ENCODE data around the gene LPAR6.
"Not testable (repeated sequence)": the region's sequence is repeated elsewhere in the genome, so short reads cannot be mapped to it uniquely, and the experiment has no call there.

LPAR6 gene, protein sequence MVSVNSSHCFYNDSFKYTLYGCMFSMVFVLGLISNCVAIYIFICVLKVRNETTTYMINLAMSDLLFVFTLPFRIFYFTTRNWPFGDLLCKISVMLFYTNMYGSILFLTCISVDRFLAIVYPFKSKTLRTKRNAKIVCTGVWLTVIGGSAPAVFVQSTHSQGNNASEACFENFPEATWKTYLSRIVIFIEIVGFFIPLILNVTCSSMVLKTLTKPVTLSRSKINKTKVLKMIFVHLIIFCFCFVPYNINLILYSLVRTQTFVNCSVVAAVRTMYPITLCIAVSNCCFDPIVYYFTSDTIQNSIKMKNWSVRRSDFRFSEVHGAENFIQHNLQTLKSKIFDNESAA

GRCh38 chr13:48412881-48413351 lies at the start of gene LPAR6:
Gene LPAR6 (minus strand): TSS chr13:48413113. CDS start chr13:48412423, 690 bp downstream.
- TF ChIP-seq, protein P1, sequence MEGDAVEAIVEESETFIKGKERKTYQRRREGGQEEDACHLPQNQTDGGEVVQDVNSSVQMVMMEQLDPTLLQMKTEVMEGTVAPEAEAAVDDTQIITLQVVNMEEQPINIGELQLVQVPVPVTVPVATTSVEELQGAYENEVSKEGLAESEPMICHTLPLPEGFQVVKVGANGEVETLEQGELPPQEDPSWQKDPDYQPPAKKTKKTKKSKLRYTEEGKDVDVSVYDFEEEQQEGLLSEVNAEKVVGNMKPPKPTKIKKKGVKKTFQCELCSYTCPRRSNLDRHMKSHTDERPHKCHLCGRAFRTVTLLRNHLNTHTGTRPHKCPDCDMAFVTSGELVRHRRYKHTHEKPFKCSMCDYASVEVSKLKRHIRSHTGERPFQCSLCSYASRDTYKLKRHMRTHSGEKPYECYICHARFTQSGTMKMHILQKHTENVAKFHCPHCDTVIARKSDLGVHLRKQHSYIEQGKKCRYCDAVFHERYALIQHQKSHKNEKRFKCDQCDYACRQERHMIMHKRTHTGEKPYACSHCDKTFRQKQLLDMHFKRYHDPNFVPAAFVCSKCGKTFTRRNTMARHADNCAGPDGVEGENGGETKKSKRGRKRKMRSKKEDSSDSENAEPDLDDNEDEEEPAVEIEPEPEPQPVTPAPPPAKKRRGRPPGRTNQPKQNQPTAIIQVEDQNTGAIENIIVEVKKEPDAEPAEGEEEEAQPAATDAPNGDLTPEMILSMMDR (IDR thresholded peaks at IDR 0.05; ENCODE audit: low read depth, low read length, missing control alignments) = no peak
- no peak for DNase-seq (ENCODE audit: low read depth)
- H3K4me3 ChIP-seq (ENCODE audit: low read depth, low read length) = no peak within 1 kb of the TSS

DNA sequence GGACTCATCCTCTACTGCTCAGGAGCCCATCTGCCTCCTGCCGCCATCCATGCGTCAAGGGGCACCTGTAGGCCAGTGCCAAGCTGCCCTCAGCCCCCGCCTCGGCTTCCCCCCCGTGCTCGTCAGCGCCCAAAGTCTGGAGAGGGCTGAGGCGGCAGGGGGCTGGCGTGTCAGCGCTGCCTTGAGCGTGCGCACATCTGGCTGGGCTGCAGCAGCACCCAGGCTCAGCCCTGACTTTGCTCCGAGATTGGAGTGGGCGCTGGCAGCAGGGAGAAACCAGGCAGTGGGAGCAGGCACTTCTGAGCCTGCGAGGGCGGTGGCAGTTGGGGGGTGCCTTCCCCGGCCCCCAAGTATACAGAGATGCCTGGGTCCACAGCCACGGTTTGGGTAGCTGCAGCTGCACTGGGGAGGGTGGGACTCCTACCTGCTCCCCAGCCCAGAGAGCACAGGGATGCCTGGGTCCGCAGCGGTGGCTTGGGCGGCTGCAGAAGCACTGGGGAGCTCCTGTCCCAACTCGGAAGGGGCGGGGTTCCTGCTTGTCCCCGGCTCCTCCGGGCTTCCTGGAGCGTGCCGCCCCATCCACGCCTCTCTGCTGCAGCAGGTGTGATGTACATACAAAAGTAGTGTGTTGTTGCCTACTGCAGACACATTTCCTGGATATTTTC lies 44.8 kb upstream of the LPAR6 start:
- TF ChIP-seq, protein P1 (IDR thresholded peaks at IDR 0.05; ENCODE audit: low read depth, low read length, missing control alignments) = no peak
- no peak overlapping the region for H3K4me3 ChIP-seq (ENCODE audit: low read depth, low read length)
- no peak for DNase-seq (ENCODE audit: low read depth)

DNA sequence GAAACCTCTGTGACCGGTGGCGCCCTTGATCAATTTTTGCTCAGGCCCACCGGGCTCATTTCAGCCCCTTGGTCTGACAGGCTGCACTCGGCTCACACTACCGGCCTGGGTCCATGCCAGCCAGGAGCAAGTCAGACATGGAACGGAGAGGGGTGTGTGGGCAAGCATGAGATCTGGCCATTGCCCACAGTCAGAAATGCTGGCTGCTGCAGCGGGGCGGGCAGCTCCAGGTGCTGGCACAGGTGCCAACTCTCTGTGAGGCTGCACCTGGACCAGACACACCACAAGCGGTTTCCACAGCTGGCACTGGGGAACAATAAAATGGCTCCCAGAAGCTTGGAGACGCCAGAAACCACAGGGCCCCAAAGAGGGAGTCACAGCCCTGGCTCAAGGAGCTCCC lies 43.6 kb upstream of the LPAR6 start:
- TF ChIP-seq, protein P1 (IDR thresholded peaks at IDR 0.05; ENCODE audit: low read depth, low read length, missing control alignments) = no peak
- no peak for DNase-seq (ENCODE audit: low read depth)
- no peak overlapping the region for H3K4me3 ChIP-seq (ENCODE audit: low read depth, low read length)

- not testable (repeated sequence) for H3K4me3 ChIP-seq (ENCODE audit: low read depth, low read length); DNase-seq (ENCODE audit: low read depth)
These were observed 38.3 kb upstream of the LPAR6 start for GRCh38 chr13:48451196-48451595.

GRCh38 chr13:48449656-48450055 lies 36.7 kb upstream of the LPAR6 start:
- DNase-seq (ENCODE audit: low read depth) = no peak
- TF ChIP-seq, protein P1 (IDR thresholded peaks at IDR 0.05; ENCODE audit: low read depth, low read length, missing control alignments) = no peak
- no peak overlapping the region for H3K4me3 ChIP-seq (ENCODE audit: low read depth, low read length)

DNA sequence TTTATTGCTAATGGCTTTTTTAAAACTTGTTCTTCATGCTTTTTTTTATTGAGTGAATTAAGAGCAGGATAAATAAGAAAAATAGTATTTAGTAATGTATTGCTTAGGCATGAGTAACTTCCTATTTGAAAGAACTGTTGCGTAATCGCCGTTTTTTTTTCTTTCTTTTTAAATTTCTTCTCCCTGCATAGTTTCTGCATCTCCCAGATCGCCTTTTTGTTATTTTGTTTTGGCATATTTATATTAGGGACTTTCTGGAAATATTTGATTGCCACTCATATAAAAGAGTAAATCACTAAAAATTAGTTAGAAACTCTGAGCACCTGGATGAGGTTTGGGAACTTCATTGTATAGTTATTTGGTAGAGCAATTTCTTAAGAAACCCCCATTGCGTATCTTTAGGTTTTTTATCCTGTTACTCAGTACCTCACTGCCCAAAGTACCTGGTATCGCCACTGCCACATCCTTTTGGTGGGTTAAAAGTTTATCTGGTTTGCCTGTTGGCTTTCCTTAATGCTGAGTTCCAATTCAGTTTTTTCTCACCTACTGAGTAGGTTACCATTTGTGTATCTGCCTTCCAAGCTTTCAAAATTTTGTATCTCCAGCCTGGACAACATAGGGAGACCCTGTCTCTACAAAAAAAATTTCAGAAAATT lies 36.2 kb upstream of the LPAR6 start:
- H3K4me3 ChIP-seq (ENCODE audit: low read depth, low read length) = no peak overlapping the region
- TF ChIP-seq, protein P1 (IDR thresholded peaks at IDR 0.05; ENCODE audit: low read depth, low read length, missing control alignments) = no peak
- DNase-seq (ENCODE audit: low read depth) = no peak

- TF ChIP-seq, protein P1 (IDR thresholded peaks at IDR 0.05; ENCODE audit: low read depth, low read length, missing control alignments) = no peak
- no peak overlapping the region for H3K4me3 ChIP-seq (ENCODE audit: low read depth, low read length)
- no peak for DNase-seq (ENCODE audit: low read depth)
These were observed 35.5 kb upstream of the LPAR6 start for GRCh38 chr13:48448285-48448958.

All from GM12864 (cell line).